Activated naive CD8-positive, alpha-beta T cell treated with anti-CD3 and anti-CD28 coated beads, Interleukin-2, amount 10 ng/mL, durations not matched to agents 7 days and 5 days (primary cell): ENCODE results near the gene CACNB3. TPM values are rescaled to one million over a fixed set of nuclear protein-coding genes. Genes with fewer than 3 reads are reported as not detected.

ENCODE experiments used
- ATAC-seq: fragments of 150-1000 bp; cut with Tn5 transposase; one replicate; pipeline ENCODE4 v1.10.0; 2021; ENCODE audit warnings: low read depth, moderate library complexity
- POLR2A ChIA-PET: fragments of 350-600 bp; sonication (Branson Sonifier 250); formaldehyde crosslinking; loops from one replicate; lab custom pipeline; 2021; ENCODE audit warnings: antibody characterized with exemption; lab: Charles Lee
- DNase-seq: peaks from one replicate; pipeline ENCODE4 v3.0.0; 2021
- H3K27ac Mint-ChIP-seq: one replicate; pipeline ENCODE4 v1.8.0; 2022; ENCODE audit warnings: mild to moderate bottlenecking, mixed read lengths
- H3K27me3 Mint-ChIP-seq: one replicate; pipeline ENCODE4 v1.8.0; 2022; ENCODE audit warnings: mild to moderate bottlenecking, moderate library complexity, mixed read lengths
- H3K36me3 Mint-ChIP-seq: one replicate; pipeline ENCODE4 v1.8.0; 2021; ENCODE audit warnings: mild to moderate bottlenecking, mixed read lengths
- H3K4me1 Mint-ChIP-seq: one replicate; pipeline ENCODE4 v1.8.0; 2021; ENCODE audit warnings: mixed read lengths
- H3K4me3 Mint-ChIP-seq: one replicate; pipeline ENCODE4 v1.8.0; 2022; ENCODE audit warnings: mild to moderate bottlenecking, moderate library complexity, mixed read lengths
- H3K9me3 Mint-ChIP-seq: one replicate; pipeline ENCODE4 v1.8.0; 2021; ENCODE audit warnings: mixed read lengths
- total RNA-seq, 2 experiments: library from RNA; stranded (reverse); gene quantifications; one replicate each; pipeline ENCODE4 v1.2.3, GENCODE V29; 2021

The CACNB3 gene
- total RNA-seq, 2 experiments from 2014 or later: 13.4 to 20.0 TPM

DNA sequence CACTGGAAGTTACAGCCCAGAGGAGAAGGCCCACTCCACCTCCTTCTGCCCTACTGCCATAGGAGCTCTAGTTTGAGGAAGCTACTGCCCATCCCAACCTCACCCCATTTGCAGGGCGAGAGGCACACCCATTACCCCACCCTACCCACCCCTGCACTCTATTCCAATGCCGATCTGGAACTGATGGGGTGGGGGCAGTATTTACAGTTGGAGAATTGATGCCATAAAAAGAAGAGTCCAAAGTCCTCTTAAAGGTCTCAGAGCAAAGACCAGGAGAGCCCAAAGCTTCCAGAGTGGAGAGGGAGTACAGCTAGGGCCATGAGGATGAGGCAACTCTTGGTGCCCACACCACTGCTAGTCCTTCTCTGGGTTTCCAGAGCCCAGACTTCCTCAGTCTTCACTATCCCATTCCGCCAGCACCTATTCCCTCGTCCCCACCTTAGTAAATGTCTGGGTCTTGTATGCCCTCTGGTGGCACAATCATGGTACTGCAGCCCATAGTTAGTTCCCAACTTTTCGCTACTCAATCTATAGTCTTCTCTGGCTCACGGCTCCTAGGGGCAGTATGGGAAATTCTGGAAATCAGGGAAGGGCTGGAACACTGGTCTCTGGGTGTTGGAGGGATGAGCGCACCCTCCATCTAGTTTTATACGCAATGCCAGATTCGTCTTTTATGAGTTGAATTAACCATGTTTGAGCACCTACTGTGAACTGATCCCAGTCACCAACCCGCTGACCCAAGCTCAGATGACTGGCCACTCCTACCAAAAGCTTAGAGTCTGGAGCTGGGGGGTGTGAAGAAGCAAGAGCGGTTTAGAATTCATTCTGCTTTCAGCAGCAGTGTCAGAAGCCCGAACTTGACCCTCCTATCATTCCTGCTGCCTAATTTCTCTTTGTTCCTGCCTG, 22.5 kb upstream of the CACNB3 start:
- Mint-ChIP-seq H3K36me3 (no peaks in the 10 kb centered on the region), H3K9me3 (no peaks in the 10 kb centered on the region), H3K4me3 (no peak overlapping the region), H3K27me3 (peaks cover 8% of the 10 kb centered on the region), H3K27ac (no peak overlapping the region), H3K4me1 (peaks cover 10% of the 10 kb centered on the region)
- DNase-seq (peak; percentile 58), ATAC-seq (peak; percentile 58)
- POLR2A ChIA-PET: interaction anchor here (1.6 to 2.2 kb wide), 2 partner anchors 16 to 42 kb away, joined by 5 to 7 read pairs; no protein-coding TSS in a partner anchor

DNA sequence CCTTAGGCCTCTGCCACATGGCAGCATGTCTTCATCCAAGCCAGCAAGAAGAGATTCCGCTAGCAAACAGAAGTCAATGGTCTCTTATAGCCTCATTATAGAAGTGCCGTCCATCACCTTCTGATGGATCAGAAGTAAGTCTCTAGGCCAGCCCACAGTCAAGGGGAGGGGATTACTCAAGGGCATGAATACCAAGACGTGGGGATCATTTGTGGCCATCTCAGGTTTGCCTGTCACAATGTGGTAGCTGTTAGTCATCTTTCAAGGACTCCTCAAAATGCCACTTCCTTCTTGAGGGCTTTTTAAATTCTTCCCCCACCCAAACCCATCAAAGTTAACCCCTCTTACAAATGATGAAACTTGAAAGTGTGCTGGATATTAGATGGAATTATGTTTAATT, 21.3 kb upstream of the CACNB3 start:
- no peak for DNase-seq
- no peaks in the 10 kb centered on the region for H3K9me3 Mint-ChIP-seq

DNA sequence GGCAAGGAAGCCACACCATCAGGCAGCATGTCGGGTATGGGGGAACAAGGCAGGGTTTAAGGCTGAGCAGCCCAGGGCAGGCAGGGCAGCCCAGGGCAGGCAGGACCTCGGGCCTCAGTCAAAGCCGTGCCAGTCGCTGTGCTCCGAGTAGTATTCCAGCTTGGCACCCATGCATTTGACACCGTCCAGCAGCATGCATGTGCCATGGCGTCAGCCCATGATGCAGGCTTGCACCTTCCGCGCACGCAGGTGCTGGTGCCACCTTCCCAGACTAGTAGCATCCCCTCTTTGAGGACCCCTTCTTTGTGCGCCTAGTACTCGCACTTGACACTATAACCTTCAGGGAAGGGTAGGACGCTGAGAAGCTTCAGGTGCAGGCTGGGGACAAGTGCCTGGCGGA, 17.8 kb upstream of the CACNB3 start:
- Mint-ChIP-seq H3K4me3 (no peak overlapping the region), H3K36me3 (no peaks in the 10 kb centered on the region), H3K27me3 (peaks cover 5% of the 10 kb centered on the region), H3K9me3 (no peaks in the 10 kb centered on the region), H3K27ac (no peak overlapping the region), H3K4me1 (peaks cover 18% of the 10 kb centered on the region)
- POLR2A ChIA-PET: interaction anchor here (0.9 kb wide), 1 partner anchor 14 kb away, joined by 3 read pairs; no protein-coding TSS in a partner anchor
- no peak for ATAC-seq
- no peak for DNase-seq

More for the DNA sequence above, 21.3 kb upstream of the CACNB3 start:
- Mint-ChIP-seq H3K27ac (no peak overlapping the region), H3K4me1 (peaks cover 10% of the 10 kb centered on the region), H3K27me3 (peaks cover 6% of the 10 kb centered on the region), H3K4me3 (no peak overlapping the region), H3K36me3 (no peaks in the 10 kb centered on the region)
- POLR2A ChIA-PET: interaction anchor here (1.2 to 2.2 kb wide), 3 partner anchors 15 to 44 kb away, joined by 5 to 7 read pairs (median 5); no protein-coding TSS in a partner anchor
- ATAC-seq: peak; percentile 75

DNA sequence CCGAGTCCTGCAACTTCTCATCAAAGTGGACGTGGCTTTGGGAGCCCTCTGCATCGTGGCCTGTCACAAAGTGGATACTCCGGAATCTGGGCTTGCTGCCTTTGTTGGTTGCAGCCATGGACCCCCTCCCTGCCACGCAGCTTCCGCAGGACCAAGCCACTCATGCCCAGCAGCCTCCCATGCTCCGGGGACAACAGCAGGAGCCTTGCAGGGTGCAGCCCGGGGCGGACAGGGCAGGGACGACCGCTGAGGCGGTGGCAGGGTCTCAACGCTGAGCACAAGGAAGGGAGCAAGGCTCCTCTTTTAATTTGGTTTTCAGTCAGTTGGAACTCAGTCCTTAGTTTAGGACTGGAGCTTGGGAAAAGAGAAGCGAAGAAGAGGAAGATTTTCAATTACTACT, 17.3 kb upstream of the CACNB3 start:
- no peak overlapping the region for H3K27ac Mint-ChIP-seq
- H3K4me3 Mint-ChIP-seq: no peak overlapping the region
- peaks cover 8% of the 10 kb centered on the region for H3K27me3 Mint-ChIP-seq
- DNase-seq: no peak
- no peak for ATAC-seq
- peaks cover 16% of the 10 kb centered on the region for H3K4me1 Mint-ChIP-seq
- H3K36me3 Mint-ChIP-seq: no peaks in the 10 kb centered on the region
- POLR2A ChIA-PET: no interaction called here
- H3K9me3 Mint-ChIP-seq: no peaks in the 10 kb centered on the region

DNA sequence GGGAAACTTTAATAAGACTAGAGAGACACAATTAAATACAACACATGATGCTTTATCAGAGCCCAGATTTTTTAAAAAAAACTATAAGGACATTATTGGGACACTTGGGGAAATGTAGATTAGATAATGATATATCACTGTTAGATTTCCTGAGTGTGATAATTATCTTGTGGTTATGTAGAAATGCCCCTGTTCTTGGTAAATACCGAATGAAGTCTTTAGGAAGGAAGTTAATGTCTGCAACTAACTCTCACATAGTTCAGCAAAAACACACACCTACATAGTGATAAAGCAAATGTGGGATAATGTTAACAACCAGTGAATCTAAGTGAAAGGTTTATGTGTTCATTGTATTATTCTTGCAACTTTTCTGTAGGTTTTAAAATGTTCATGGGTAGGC, 14.6 kb upstream of the CACNB3 start:
- H3K9me3 Mint-ChIP-seq: no peaks in the 10 kb centered on the region
- no peaks in the 10 kb centered on the region for H3K36me3 Mint-ChIP-seq
- no peak overlapping the region for H3K27ac Mint-ChIP-seq
- peaks cover 8% of the 10 kb centered on the region for H3K27me3 Mint-ChIP-seq
- DNase-seq: no peak
- POLR2A ChIA-PET: no interaction called here
- H3K4me1 Mint-ChIP-seq: peaks cover 13% of the 10 kb centered on the region
- H3K4me3 Mint-ChIP-seq: peak overlapping the region; percentile 35
- ATAC-seq: no peak

DNA sequence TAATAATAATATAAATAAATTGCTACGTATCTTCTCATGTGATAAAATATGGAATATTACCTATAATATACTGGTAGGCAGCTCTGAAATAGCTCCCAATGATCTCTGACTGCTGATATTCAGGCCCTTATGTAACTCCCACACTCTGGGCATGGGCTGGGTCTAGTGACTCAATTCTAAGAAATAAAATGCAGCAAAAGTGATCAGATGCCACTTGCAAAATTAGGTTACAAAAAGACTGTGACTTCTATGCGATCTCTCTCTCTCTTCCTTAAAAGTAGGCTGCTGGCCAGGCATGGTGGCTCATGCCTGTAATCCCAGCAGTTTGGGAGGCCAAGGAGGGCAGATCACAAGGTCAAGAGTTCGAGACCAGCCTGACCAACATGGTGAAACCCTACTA, 10.3 kb upstream of the CACNB3 start:
- POLR2A ChIA-PET: interaction anchor here (0.5 kb wide), 1 partner anchor 374 kb away, joined by 3 read pairs; no protein-coding TSS in a partner anchor
- no peaks in the 10 kb centered on the region for H3K9me3 Mint-ChIP-seq
- H3K27ac Mint-ChIP-seq: no peak overlapping the region
- H3K27me3 Mint-ChIP-seq: peaks cover 12% of the 10 kb centered on the region
- H3K4me3 Mint-ChIP-seq: no peak overlapping the region
- ATAC-seq: no peak
- DNase-seq: no peak
- H3K36me3 Mint-ChIP-seq: no peaks in the 10 kb centered on the region
- peaks cover 16% of the 10 kb centered on the region for H3K4me1 Mint-ChIP-seq

DNA sequence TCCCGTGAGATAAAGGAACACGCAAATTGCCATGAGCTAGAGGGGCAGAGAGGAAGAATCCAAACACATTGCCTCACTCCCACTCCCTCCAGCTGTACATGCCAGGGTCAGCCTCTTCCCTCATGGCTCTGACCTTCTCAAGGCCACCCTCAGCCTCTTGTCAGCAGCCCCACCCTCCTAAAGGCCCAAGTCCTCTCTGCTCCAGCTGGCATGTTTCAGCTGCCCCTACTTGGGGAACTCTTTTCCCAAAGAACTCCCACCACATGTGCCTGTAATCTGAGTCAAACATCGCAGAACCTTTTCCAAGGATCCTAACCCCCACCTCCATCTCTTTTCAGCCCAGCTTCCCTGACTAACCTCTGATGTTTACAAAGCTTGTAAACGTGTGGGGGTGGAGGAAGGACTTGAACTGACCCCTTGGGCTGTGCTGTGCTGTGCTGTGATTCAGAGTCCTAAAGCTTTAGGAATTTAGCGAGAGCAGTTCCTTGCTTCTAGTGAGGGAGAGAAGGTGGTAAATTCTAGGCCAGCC, 7.3 kb upstream of the CACNB3 start:
- Mint-ChIP-seq H3K36me3 (no peaks in the 10 kb centered on the region), H3K9me3 (no peaks in the 10 kb centered on the region), H3K27me3 (peaks cover 8% of the 10 kb centered on the region), H3K4me3 (no peak overlapping the region), H3K27ac (no peak overlapping the region), H3K4me1 (peaks cover 19% of the 10 kb centered on the region)
- no peak for ATAC-seq
- POLR2A ChIA-PET: interaction anchor here (0.7 to 1.9 kb wide), 2 partner anchors 14 to 123 kb away, joined by 3 to 5 read pairs; no protein-coding TSS in a partner anchor
- no peak for DNase-seq

DNA sequence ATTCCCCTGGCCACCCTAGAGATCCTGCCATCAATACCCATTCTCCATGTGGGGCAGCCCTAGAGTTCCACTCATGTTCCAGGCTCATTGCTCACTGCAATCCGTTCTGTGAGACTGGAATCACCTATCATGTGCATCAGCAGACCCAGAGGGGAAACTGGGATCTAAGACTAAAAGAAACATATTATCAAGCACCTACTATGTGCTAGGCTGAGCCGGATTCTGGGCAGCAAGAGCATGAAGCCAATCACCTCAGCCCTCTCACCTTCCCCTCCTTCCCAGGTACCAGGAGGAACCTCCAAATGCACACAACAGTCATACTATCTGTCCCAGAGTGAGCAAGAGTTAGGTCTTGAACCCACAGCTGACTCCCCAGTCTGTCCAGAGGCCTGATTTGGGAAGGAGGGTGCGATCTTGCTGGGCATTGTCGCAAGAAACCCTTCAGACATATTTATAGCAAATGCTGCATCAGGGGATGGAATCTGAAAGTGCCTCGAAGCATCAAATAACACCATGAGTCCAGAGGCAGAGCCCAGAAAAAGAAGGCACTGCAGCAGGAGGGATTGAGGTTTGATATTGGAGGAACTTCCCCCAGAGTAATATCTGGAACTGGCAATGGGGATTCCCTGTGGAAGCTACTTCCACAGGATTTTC, 6.7 kb upstream of the CACNB3 start:
- Mint-ChIP-seq H3K9me3 (no peaks in the 10 kb centered on the region), H3K4me1 (peaks cover 21% of the 10 kb centered on the region), H3K27me3 (peaks cover 12% of the 10 kb centered on the region), H3K36me3 (peaks cover 2% of the 10 kb centered on the region), H3K27ac (no peak overlapping the region), H3K4me3 (no peak overlapping the region)
- DNase-seq (no peak), ATAC-seq (no peak)
- POLR2A ChIA-PET: interaction anchor here (0.7 to 1.9 kb wide), 2 partner anchors 15 to 122 kb away, joined by 3 to 5 read pairs; no protein-coding TSS in a partner anchor

DNA sequence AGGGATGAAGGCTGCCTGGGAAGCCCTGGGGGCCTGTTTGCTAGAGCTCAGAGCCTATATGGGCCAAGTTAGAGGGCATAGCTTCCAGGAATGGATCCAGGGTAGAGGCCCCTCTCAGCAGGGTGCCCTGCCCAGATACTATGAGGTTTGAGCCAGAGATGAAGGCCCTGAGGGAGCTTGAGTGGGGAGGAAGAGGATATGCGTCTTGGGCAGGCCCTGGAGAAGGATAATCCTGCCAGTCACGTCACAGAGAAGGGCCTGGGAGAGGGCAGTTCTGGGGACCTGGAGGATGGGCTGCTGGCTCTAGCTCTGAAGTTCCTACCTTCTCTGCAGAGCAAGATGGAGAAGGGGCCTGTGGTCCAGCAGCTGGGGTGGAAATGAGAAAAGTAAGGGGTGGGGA, 5.9 kb upstream of the CACNB3 start:
- POLR2A ChIA-PET: interaction anchor here (1.9 kb wide), 1 partner anchor 15 kb away, joined by 5 read pairs; no protein-coding TSS in a partner anchor
- Mint-ChIP-seq H3K27me3 (peaks cover 20% of the 10 kb centered on the region), H3K36me3 (peaks cover 4% of the 10 kb centered on the region), H3K4me1 (peaks cover 22% of the 10 kb centered on the region), H3K4me3 (peak overlapping the region; percentile 21), H3K27ac (peak overlapping the region; percentile 10), H3K9me3 (no peaks in the 10 kb centered on the region)
- ATAC-seq: no peak
- no peak for DNase-seq

DNA sequence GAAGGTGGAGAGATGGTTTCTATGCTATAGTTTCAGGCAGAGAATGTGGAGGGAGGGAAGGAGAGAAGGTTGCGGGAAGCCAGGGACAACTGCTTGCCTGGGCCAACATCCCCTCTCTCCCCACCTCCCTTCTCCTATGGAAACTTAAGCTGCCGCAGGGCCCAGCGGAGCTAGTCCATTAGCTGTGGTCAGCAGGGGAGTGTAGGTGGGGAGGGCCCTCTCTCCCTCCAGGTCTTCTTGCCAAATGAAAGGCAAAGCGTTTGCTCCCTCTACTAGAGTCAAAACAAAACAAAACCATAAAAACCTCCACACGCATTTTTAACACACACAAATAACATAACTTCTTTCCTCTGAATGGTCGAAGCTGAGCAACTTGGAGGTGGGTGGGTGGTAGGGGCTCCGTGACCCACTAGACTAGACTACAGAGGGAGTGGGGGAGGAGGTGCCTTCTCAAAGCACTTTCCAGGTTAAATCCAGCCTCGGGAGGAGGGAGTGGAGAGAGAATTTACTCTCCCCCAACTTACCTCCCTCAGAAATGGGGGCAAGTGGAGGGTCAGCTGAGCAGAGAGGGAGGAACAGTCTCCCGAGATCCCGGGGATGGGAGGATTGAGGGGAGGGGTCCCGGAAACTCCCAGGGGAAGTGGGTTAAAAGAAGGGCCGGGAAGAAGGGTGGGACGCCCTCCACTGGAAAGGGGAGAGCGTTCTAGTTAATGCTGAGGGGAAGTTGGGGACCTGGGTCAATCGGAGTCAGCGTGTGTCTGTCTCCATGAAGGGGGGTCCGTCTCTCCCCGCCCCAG, 4.6 kb upstream of the CACNB3 start:
- peaks cover 4% of the 10 kb centered on the region for H3K36me3 Mint-ChIP-seq
- peaks cover 27% of the 10 kb centered on the region for H3K27me3 Mint-ChIP-seq
- H3K9me3 Mint-ChIP-seq: no peaks in the 10 kb centered on the region
- H3K4me1 Mint-ChIP-seq: peaks cover 22% of the 10 kb centered on the region
- POLR2A ChIA-PET: interaction anchor here (0.6 to 2.5 kb wide), 5 partner anchors 22 to 616 kb away, joined by 3 to 21 read pairs (median 3); partner anchors contain the start of gene DDX23
- DNase-seq: no peak
- no peak for ATAC-seq
- H3K27ac Mint-ChIP-seq: peak overlapping the region; percentile 71
- peak overlapping the region; percentile 94 for H3K4me3 Mint-ChIP-seq

DNA sequence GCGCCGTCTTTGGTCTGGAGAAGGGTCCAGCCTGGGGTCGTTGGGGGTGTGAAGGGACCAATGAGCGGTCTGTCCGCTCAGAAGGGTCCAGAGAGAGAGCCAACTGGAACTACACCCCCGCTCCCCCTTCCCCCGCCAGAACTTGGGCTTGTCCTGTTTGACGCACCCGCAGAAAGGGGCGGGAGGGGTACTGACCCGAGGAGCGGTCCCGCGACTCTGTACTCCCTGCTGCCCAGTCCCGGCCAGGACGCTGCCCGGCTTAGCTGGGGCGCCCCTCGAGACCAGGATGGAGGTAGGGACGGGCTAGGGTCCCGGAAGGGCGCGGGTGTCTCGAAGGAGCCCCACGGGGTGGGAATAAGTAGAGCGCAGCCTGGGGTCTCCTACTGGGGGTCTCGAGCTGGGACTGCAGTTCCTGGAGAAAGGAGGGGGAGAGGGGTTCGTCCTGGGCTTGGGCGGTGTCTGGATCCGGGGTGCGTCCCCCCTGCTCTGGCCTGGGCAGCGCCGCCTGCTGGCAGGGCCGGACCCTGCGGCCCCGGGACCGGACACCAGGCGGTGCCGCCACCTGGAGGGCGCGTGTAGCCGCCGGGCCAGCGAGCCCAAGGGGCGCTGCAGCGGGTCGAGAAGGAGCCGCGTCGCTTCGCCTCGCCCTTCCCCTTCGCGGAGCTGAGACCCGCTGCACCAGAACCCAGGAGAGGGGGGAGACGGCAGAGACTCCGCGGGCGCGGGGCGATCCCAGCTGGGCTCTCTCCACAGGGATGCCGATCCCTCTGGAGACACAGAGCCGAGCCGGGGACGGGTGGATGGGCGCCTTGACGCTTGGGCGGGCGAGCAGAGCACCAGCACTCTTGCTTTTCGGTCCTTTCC, 3.8 kb upstream of the CACNB3 start:
- Mint-ChIP-seq H3K27me3 (peaks cover 33% of the 10 kb centered on the region), H3K4me3 (peak overlapping the region; percentile 94), H3K27ac (peak overlapping the region; percentile 79), H3K9me3 (no peaks in the 10 kb centered on the region), H3K36me3 (peaks cover 4% of the 10 kb centered on the region), H3K4me1 (peaks cover 24% of the 10 kb centered on the region)
- POLR2A ChIA-PET: interaction anchor here (0.6 to 2.5 kb wide), 12 partner anchors 15 to 617 kb away, joined by 3 to 21 read pairs (median 4); partner anchors contain the start of genes DDX23, KANSL2 and RND1
- ATAC-seq (peak; percentile 75), DNase-seq (peak; percentile 94)
